ENCODE data around the gene PYCARD. TPM values are rescaled to one million over a fixed set of nuclear protein-coding genes. Genes with fewer than 3 reads are reported as not detected.
"Not testable (repeated sequence)": the region's sequence is repeated elsewhere in the genome, so short reads cannot be mapped to it uniquely, and the experiment has no call there.

The PYCARD gene
- total and polyA plus RNA-seq, 2 donors from 2014 or later = 14.8 to 26.5 TPM

GRCh38 chr16:31250782-31251384 lies 48.3 kb upstream of the PYCARD start:
- no peak for TF ChIP-seq CTCF (IDR thresholded peaks at IDR 0.05; ENCODE audit: borderline replicate concordance, extremely low read depth, insufficient read depth)
- H3K27ac ChIP-seq (ENCODE audit: low read depth in 2 of 2, low read length in 2 of 2) = no peak overlapping the region
- H3K9ac ChIP-seq (ENCODE audit: low read length in 3 of 3) = no peak overlapping the region
- DNase-seq (no peak), FAIRE-seq (no peak)
- H3K4me1 ChIP-seq (ENCODE audit: control insufficient read depth in 2 of 3, insufficient read depth in 2 of 3, low read depth in 1 of 3, low read length in 3 of 3) = no peaks in the 10 kb centered on the region
- no peaks in the 10 kb centered on the region for H3K27me3 ChIP-seq (ENCODE audit: control insufficient read depth, insufficient read depth, low read length)
- no peaks in the 10 kb centered on the region for H3K36me3 ChIP-seq (ENCODE audit: control insufficient read depth in 2 of 3, insufficient read depth in 3 of 3, low read length in 3 of 3)
- H3K4me3 ChIP-seq (ENCODE audit: low read length in 3 of 3) = no peak overlapping the region
- H3K9me3 ChIP-seq (ENCODE audit: control insufficient read depth in 2 of 3, insufficient read depth in 1 of 3, low read length in 3 of 3) = no peaks in the 10 kb centered on the region
- intact Hi-C loops (cut with DNase I) = no loop called here

- Histone ChIP-seq H3K9me3 (ENCODE audit: control insufficient read depth in 2 of 3, insufficient read depth in 1 of 3, low read length in 3 of 3) (no peaks in the 10 kb centered on the region), H3K4me1 (ENCODE audit: control insufficient read depth in 2 of 3, insufficient read depth in 2 of 3, low read depth in 1 of 3, low read length in 3 of 3) (no peaks in the 10 kb centered on the region), H3K27me3 (ENCODE audit: control insufficient read depth, insufficient read depth, low read length) (no peaks in the 10 kb centered on the region), H3K4me3 (ENCODE audit: low read length in 3 of 3) (no peak overlapping the region), H3K9ac (ENCODE audit: low read length in 3 of 3) (no peak overlapping the region), H3K27ac (ENCODE audit: low read depth in 2 of 2, low read length in 2 of 2) (no peak overlapping the region), H3K36me3 (ENCODE audit: control insufficient read depth in 2 of 3, insufficient read depth in 3 of 3, low read length in 3 of 3) (no peaks in the 10 kb centered on the region)
- FAIRE-seq (no peak), DNase-seq (no peak)
- intact Hi-C loops (cut with DNase I) = no loop called here
- TF ChIP-seq CTCF (IDR thresholded peaks at IDR 0.05; ENCODE audit: borderline replicate concordance, extremely low read depth, insufficient read depth) = no peak
These were observed 45.8 kb upstream of the PYCARD start for GRCh38 chr16:31248344-31248743.

GRCh38 chr16:31246296-31246695 lies 43.7 kb upstream of the PYCARD start:
- DNase-seq (no peak), FAIRE-seq (no peak)
- no peak overlapping the region for H3K4me3 ChIP-seq (ENCODE audit: low read length in 3 of 3)
- intact Hi-C loops (cut with DNase I) = no loop called here
- no peak for TF ChIP-seq CTCF (IDR thresholded peaks at IDR 0.05; ENCODE audit: borderline replicate concordance, extremely low read depth, insufficient read depth)
- H3K36me3 ChIP-seq (ENCODE audit: control insufficient read depth in 2 of 3, insufficient read depth in 3 of 3, low read length in 3 of 3) = no peaks in the 10 kb centered on the region
- H3K9me3 ChIP-seq (ENCODE audit: control insufficient read depth in 2 of 3, insufficient read depth in 1 of 3, low read length in 3 of 3) = no peaks in the 10 kb centered on the region
- no peak overlapping the region for H3K27ac ChIP-seq (ENCODE audit: low read depth in 2 of 2, low read length in 2 of 2)
- H3K9ac ChIP-seq (ENCODE audit: low read length in 3 of 3) = no peak overlapping the region
- H3K4me1 ChIP-seq (ENCODE audit: control insufficient read depth in 2 of 3, insufficient read depth in 2 of 3, low read depth in 1 of 3, low read length in 3 of 3) = no peaks in the 10 kb centered on the region
- no peaks in the 10 kb centered on the region for H3K27me3 ChIP-seq (ENCODE audit: control insufficient read depth, insufficient read depth, low read length)

GRCh38 chr16:31245598-31245997 lies 43.0 kb upstream of the PYCARD start:
- FAIRE-seq; DNase-seq; H3K9ac ChIP-seq (ENCODE audit: low read length in 3 of 3); intact Hi-C loops (cut with DNase I); H3K27ac ChIP-seq (ENCODE audit: low read depth in 2 of 2, low read length in 2 of 2); H3K4me3 ChIP-seq (ENCODE audit: low read length in 3 of 3); H3K4me1 ChIP-seq (ENCODE audit: control insufficient read depth in 2 of 3, insufficient read depth in 2 of 3, low read depth in 1 of 3, low read length in 3 of 3); H3K9me3 ChIP-seq (ENCODE audit: control insufficient read depth in 2 of 3, insufficient read depth in 1 of 3, low read length in 3 of 3); H3K36me3 ChIP-seq (ENCODE audit: control insufficient read depth in 2 of 3, insufficient read depth in 3 of 3, low read length in 3 of 3); H3K27me3 ChIP-seq (ENCODE audit: control insufficient read depth, insufficient read depth, low read length): not testable (repeated sequence)

Data from kidney (tissue), 14 donors.